NCI-H1436 treated with DMSO at 0.1 percent for 48 hours (cell line): ENCODE data around the gene SLC7A8.

ENCODE experiments used
- DNase-seq: peaks from one replicate; lab custom pipeline; 2025; lab: John Stamatoyannopoulos, UW

The SLC7A8 gene

DNA sequence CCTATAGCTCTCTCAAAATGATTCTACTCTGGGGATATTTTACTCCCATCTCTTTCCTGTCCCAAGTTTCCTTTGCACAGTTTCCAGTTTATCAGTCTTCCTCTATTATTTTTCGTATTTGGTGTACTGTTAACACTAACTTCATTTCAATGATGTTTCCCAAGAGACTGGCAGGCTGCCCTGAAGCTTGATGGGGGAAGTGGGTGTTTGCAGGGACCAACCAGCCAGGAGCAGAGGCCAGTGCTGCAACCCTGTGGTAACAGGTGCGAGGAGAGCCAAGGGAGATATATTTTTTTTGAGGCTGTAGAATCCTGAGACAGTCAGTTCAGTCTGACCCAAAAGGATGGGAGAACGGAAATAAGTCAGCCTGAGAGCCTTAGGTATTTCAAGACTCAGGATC lies 52.6 kb downstream of the SLC7A8 start:
- DNase-seq = no peak

- no peak for DNase-seq
Measured at GRCh38 chr14:23129759-23130316, 53.6 kb downstream of the SLC7A8 start.

DNA sequence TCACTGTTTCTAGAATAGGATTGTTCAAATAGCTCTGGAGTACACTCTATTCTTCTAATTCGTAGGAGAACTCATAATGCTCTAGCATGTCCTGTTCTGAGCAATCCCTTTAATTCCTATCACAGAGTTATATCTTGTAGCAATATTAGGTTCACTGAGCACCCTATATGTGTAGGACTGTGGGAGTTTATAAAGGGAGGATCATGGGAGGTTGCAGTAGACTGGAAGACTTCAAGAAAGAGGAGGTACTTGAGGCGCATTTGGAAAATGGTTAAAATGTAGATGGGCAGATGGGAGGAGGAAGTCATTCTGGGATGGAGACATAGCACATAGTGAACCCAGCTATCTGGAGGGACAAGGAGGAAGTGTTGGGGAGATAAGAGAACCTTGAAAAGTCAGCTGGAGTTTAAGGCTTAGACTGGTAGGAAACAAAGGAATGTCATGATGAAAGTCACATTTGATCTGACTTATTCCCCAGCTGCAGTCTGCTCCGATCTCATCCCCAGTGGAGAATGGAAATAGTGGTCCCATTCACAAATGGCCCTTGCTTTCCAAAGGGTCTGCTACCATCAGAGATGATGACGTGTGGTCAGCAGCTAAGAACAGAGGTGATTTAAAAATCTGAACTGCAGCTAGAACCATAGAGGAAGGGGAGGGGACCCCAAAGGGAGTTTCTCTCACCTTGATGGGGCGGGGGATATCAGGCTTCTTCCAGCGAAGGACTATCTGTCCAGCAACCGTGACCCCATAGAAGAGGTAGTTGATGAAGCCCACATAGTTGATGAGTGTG lies 54.3 kb downstream of the SLC7A8 start:
- no peak for DNase-seq

- no peak for DNase-seq
Measured at GRCh38 chr14:23127861-23128260, 55.6 kb downstream of the SLC7A8 start.

DNA sequence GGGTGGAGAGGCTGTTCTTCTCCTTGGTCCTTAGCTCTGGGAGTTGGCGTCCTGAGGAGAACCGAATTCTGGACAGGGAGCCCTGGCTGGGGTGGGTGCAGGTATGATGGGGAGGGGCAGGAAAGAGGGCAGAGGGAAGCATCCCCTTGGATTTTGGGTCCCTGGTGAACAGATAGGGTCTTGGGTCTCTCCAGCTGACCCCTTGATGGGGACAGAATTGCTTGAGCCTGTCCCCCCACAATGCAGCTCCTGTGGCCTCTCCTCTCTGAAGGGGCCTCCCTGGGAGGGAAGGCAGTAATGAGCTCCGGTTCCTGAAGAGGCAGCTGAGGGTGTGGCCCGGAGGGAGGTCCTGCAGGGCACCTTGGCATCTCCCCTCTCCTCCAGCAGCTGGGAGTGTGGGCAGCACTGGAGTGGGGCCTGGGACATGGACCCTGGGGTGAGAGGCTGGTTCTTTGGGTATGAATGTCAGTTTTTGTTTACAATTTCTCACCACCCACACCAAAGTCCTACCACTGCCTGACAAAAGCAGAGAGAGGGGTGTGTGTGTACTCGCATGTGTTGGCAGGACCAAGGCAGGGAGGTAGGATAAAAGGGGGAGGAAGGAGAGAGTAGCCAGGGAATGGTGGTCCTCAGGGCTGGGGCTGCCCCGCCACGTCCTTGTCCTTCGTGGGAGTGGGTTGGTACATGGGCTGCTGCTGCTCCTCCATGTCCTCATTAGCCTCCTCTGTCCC lies 56.7 kb downstream of the SLC7A8 start:
- DNase-seq = no peak

DNA sequence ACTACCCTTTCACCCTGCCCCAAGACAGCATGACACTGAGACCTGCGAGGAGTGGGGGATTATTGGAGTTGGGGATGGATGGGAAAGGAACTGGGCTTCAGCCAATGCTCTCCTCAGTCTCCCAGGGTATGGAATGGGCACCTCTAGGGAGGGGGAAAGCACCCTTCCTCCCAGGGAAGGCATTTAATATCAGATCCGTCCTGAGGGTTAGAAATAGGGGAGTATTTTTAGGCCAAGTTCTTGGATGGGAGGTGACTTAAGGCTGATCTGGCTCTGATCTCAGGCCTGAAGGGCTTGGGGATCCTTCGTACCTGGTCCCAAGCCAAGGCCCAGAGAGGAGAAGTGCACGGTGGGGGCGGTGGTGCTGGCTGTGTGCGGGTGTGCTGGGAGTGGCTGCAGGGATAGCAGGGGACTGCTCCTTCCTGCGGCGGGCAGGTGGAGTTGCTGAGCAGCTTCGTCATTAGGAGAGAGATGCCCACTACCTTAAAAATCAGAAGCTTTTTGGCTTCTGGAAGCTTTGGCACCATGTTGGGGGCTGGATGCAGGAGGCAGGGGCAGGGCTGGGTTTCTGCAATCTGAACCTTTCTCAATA lies 57.4 kb downstream of the SLC7A8 start:
- no peak for DNase-seq

GRCh38 chr14:23125011-23125410 lies 58.4 kb downstream of the SLC7A8 start:
- no peak for DNase-seq

GRCh38 chr14:23124337-23124954 lies 59.0 kb downstream of the SLC7A8 start:
- no peak for DNase-seq

DNA sequence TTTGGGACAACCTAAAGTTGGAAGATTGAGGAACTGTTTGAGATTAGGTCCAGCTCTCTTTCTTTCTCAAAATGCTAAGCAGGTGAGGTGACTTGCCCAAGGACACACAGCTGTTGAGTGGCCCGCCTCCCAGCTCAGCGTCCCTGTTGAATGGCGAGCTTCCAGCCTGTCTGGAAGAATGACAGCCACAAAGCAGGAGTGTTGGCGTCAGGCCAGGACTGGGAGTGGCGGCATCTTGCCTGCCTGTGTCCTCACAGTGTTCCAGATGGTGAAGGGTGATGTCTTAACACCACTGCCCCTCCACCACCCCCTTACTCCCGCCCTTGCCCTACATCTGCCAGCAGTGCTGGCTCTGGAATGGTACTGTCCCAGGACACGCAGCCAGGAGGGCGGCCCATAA lies 60.0 kb downstream of the SLC7A8 start:
- DNase-seq = no peak

GRCh38 chr14:23122086-23122485 lies 61.4 kb downstream of the SLC7A8 start:
- no peak for DNase-seq

DNA sequence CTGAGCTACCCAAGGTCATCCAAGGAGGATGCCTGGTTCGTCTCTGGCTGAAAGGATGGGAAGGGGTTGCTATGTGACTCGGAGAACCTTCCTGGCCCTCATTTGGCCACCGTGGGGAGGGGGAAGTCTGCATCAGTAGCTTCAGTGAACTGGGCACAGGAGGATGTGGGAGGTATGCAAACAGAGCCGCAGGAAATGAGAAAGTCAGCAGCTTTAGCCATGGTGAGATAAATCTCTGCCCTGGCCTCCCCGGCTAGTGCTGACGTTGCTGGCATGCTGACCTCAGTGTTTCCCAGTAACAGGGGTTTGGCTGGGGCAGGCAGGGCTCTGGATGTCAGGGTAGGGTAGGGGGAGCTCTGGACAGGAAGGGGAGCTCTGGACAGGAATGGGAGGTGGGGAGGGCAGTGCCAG lies 62.1 kb downstream of the SLC7A8 start:
- DNase-seq = no peak

GRCh38 chr14:23120541-23121251 lies 62.8 kb downstream of the SLC7A8 start:
- peak; percentile 40 for DNase-seq

- DNase-seq = no peak
Measured at GRCh38 chr14:23119363-23120327, 63.8 kb downstream of the SLC7A8 start.

- DNase-seq = no peak
Measured at GRCh38 chr14:23118506-23119362, 64.7 kb downstream of the SLC7A8 start, which contains the start of gene CEBPE. Gene CEBPE, minus strand, starts transcription at chr14:23119255. Its CDS starts 164 bp downstream, at chr14:23119091.

DNA sequence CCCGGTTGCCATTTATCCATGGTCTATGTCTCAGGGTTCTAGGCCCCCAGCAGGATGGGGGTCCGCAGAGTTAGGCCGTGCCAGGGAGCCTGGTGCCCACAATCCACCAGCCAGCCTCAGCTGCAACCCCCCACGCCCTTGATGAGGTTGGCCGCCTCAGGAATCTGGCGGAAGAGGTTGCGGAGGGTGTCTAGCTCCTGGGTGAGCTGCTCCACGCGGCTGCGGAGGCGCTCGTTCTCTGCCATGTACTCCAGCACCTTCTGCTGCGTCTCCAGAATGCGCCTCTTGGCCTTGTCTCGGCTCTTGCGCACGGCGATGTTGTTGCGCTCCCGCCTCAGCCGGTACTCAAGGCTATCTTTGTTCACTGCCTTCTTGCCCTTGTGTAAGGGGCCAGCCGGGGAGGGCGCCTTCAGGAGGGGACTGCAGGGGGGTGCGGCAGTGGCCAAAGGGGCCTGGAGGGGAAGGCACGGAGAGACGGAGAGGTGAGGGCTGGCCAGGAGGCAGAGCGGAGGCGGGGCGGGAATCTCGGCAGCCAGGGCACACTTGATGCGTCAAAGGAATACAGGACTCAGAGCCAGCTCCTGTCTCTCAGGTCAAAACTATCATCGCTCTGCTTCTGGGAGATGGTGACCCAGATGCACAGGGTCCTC lies 66.0 kb downstream of the SLC7A8 start:
- DNase-seq = no peak

DNA sequence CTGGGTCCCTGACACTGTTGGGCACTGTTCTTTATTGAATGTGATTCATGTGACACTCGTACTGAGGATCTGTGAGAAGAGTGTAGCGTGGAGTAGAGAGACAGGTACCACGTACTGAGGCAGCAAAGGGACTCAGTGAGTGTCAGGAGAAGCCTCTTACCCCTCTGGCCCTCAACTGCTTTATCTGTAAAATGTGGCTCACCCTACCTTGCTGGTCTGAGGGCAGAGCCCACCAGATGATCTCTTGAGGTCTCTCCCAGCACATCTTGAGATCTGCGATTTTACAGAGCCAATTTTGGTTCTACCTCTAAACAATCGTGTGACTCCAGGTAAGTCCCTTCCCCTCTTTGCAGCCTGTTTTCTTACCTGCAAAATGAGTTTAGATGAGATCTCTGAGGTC lies 67.5 kb downstream of the SLC7A8 start:
- no peak for DNase-seq

- DNase-seq = no peak
Measured at GRCh38 chr14:23115039-23115731, 68.3 kb downstream of the SLC7A8 start.

- no peak for DNase-seq
Measured at GRCh38 chr14:23114669-23115038, 68.8 kb downstream of the SLC7A8 start.
